ENCODE results near the gene GNG11.

The GNG11 gene

GRCh38 chr7:93937818-93938217 is 16.3 kb downstream of the GNG11 start:
- Histone ChIP-seq H3K4me1 (ENCODE audit: control insufficient read depth, low read depth, low read length) (no peaks in the 10 kb centered on the region), H3K4me3 (ENCODE audit: low read length) (no peak overlapping the region), H3K27me3 (ENCODE audit: control insufficient read depth, insufficient read depth, low read length) (no peaks in the 10 kb centered on the region), H3K9ac (ENCODE audit: low read length) (no peak overlapping the region), H3K36me3 (ENCODE audit: control insufficient read depth, low read depth, low read length) (no peaks in the 10 kb centered on the region), H3K9me3 (ENCODE audit: control insufficient read depth, low read depth, low read length) (no peaks in the 10 kb centered on the region), H3K27ac (ENCODE audit: low read length) (no peak overlapping the region)

- Histone ChIP-seq H3K27ac (ENCODE audit: low read length) (no peak overlapping the region), H3K9me3 (ENCODE audit: control insufficient read depth, low read depth, low read length) (no peaks in the 10 kb centered on the region), H3K4me1 (ENCODE audit: control insufficient read depth, low read depth, low read length) (no peaks in the 10 kb centered on the region), H3K9ac (ENCODE audit: low read length) (no peak overlapping the region), H3K4me3 (ENCODE audit: low read length) (no peak overlapping the region), H3K27me3 (ENCODE audit: control insufficient read depth, insufficient read depth, low read length) (no peaks in the 10 kb centered on the region), H3K36me3 (ENCODE audit: control insufficient read depth, low read depth, low read length) (no peaks in the 10 kb centered on the region)
Measured at GRCh38 chr7:93938293-93938692, 16.8 kb downstream of the GNG11 start.

- no peaks in the 10 kb centered on the region for H3K9me3 ChIP-seq (ENCODE audit: control insufficient read depth, low read depth, low read length)
- H3K9ac ChIP-seq (ENCODE audit: low read length), result no peak overlapping the region
- no peaks in the 10 kb centered on the region for H3K27me3 ChIP-seq (ENCODE audit: control insufficient read depth, insufficient read depth, low read length)
- no peaks in the 10 kb centered on the region for H3K36me3 ChIP-seq (ENCODE audit: control insufficient read depth, low read depth, low read length)
- H3K4me1 ChIP-seq (ENCODE audit: control insufficient read depth, low read depth, low read length), result no peaks in the 10 kb centered on the region
- H3K27ac ChIP-seq (ENCODE audit: low read length), result no peak overlapping the region
- H3K4me3 ChIP-seq (ENCODE audit: low read length), result no peak overlapping the region
Measured at GRCh38 chr7:93941945-93942344, 20.4 kb downstream of the GNG11 start.

- H3K36me3 ChIP-seq (ENCODE audit: control insufficient read depth, low read depth, low read length), result no peaks in the 10 kb centered on the region
- no peak overlapping the region for H3K4me3 ChIP-seq (ENCODE audit: low read length)
- H3K27ac ChIP-seq (ENCODE audit: low read length), result no peak overlapping the region
- H3K4me1 ChIP-seq (ENCODE audit: control insufficient read depth, low read depth, low read length), result no peaks in the 10 kb centered on the region
- H3K27me3 ChIP-seq (ENCODE audit: control insufficient read depth, insufficient read depth, low read length), result no peaks in the 10 kb centered on the region
- no peaks in the 10 kb centered on the region for H3K9me3 ChIP-seq (ENCODE audit: control insufficient read depth, low read depth, low read length)
- H3K9ac ChIP-seq (ENCODE audit: low read length), result no peak overlapping the region
Measured at GRCh38 chr7:93943816-93944540, 22.4 kb downstream of the GNG11 start.

GRCh38 chr7:93944673-93945072 is 23.1 kb downstream of the GNG11 start:
- Histone ChIP-seq H3K27ac (ENCODE audit: low read length) (no peak overlapping the region), H3K36me3 (ENCODE audit: control insufficient read depth, low read depth, low read length) (no peaks in the 10 kb centered on the region), H3K27me3 (ENCODE audit: control insufficient read depth, insufficient read depth, low read length) (no peaks in the 10 kb centered on the region), H3K9ac (ENCODE audit: low read length) (no peak overlapping the region), H3K9me3 (ENCODE audit: control insufficient read depth, low read depth, low read length) (no peaks in the 10 kb centered on the region), H3K4me1 (ENCODE audit: control insufficient read depth, low read depth, low read length) (no peaks in the 10 kb centered on the region), H3K4me3 (ENCODE audit: low read length) (no peak overlapping the region)

- Histone ChIP-seq H3K9ac (ENCODE audit: low read length) (no peak overlapping the region), H3K4me1 (ENCODE audit: control insufficient read depth, low read depth, low read length) (no peaks in the 10 kb centered on the region), H3K27ac (ENCODE audit: low read length) (no peak overlapping the region), H3K4me3 (ENCODE audit: low read length) (no peak overlapping the region), H3K9me3 (ENCODE audit: control insufficient read depth, low read depth, low read length) (no peaks in the 10 kb centered on the region), H3K27me3 (ENCODE audit: control insufficient read depth, insufficient read depth, low read length) (no peaks in the 10 kb centered on the region), H3K36me3 (ENCODE audit: control insufficient read depth, low read depth, low read length) (no peaks in the 10 kb centered on the region)
Measured at GRCh38 chr7:93945083-93945482, 23.5 kb downstream of the GNG11 start.

- no peaks in the 10 kb centered on the region for H3K27me3 ChIP-seq (ENCODE audit: control insufficient read depth, insufficient read depth, low read length)
- H3K4me1 ChIP-seq (ENCODE audit: control insufficient read depth, low read depth, low read length), result no peaks in the 10 kb centered on the region
Measured at GRCh38 chr7:93945756-93946535, 24.4 kb downstream of the GNG11 start.

GRCh38 chr7:93948106-93948505 is 26.6 kb downstream of the GNG11 start:
- no peaks in the 10 kb centered on the region for H3K4me1 ChIP-seq (ENCODE audit: control insufficient read depth, low read depth, low read length)
- H3K36me3 ChIP-seq (ENCODE audit: control insufficient read depth, low read depth, low read length), result no peaks in the 10 kb centered on the region
- H3K4me3 ChIP-seq (ENCODE audit: low read length), result no peak overlapping the region

More at GRCh38 chr7:93945756-93946535, 24.4 kb downstream of the GNG11 start:
- Histone ChIP-seq H3K27ac (ENCODE audit: low read length) (no peak overlapping the region), H3K4me3 (ENCODE audit: low read length) (no peak overlapping the region), H3K9me3 (ENCODE audit: control insufficient read depth, low read depth, low read length) (no peaks in the 10 kb centered on the region), H3K36me3 (ENCODE audit: control insufficient read depth, low read depth, low read length) (no peaks in the 10 kb centered on the region), H3K9ac (ENCODE audit: low read length) (no peak overlapping the region)

GRCh38 chr7:93948873-93949272 is 27.3 kb downstream of the GNG11 start:
- Histone ChIP-seq H3K27me3 (ENCODE audit: control insufficient read depth, insufficient read depth, low read length) (no peaks in the 10 kb centered on the region), H3K9me3 (ENCODE audit: control insufficient read depth, low read depth, low read length) (no peaks in the 10 kb centered on the region), H3K9ac (ENCODE audit: low read length) (no peak overlapping the region), H3K4me3 (ENCODE audit: low read length) (no peak overlapping the region), H3K36me3 (ENCODE audit: control insufficient read depth, low read depth, low read length) (no peaks in the 10 kb centered on the region), H3K4me1 (ENCODE audit: control insufficient read depth, low read depth, low read length) (no peaks in the 10 kb centered on the region), H3K27ac (ENCODE audit: low read length) (no peak overlapping the region)

More at GRCh38 chr7:93948106-93948505, 26.6 kb downstream of the GNG11 start:
- H3K9me3 ChIP-seq (ENCODE audit: control insufficient read depth, low read depth, low read length), result no peaks in the 10 kb centered on the region
- H3K9ac ChIP-seq (ENCODE audit: low read length), result no peak overlapping the region
- H3K27me3 ChIP-seq (ENCODE audit: control insufficient read depth, insufficient read depth, low read length), result no peaks in the 10 kb centered on the region
- no peak overlapping the region for H3K27ac ChIP-seq (ENCODE audit: low read length)

- Histone ChIP-seq H3K27me3 (ENCODE audit: control insufficient read depth, insufficient read depth, low read length) (no peaks in the 10 kb centered on the region), H3K36me3 (ENCODE audit: control insufficient read depth, low read depth, low read length) (no peaks in the 10 kb centered on the region), H3K27ac (ENCODE audit: low read length) (no peak overlapping the region), H3K9ac (ENCODE audit: low read length) (no peak overlapping the region), H3K9me3 (ENCODE audit: control insufficient read depth, low read depth, low read length) (no peaks in the 10 kb centered on the region), H3K4me1 (ENCODE audit: control insufficient read depth, low read depth, low read length) (no peaks in the 10 kb centered on the region), H3K4me3 (ENCODE audit: low read length) (no peak overlapping the region)
Measured at GRCh38 chr7:93949423-93949822, 27.9 kb downstream of the GNG11 start.

- no peaks in the 10 kb centered on the region for H3K4me1 ChIP-seq (ENCODE audit: control insufficient read depth, low read depth, low read length)
- H3K27me3 ChIP-seq (ENCODE audit: control insufficient read depth, insufficient read depth, low read length), result no peaks in the 10 kb centered on the region
- no peak overlapping the region for H3K4me3 ChIP-seq (ENCODE audit: low read length)
- H3K9me3 ChIP-seq (ENCODE audit: control insufficient read depth, low read depth, low read length), result no peaks in the 10 kb centered on the region
- H3K36me3 ChIP-seq (ENCODE audit: control insufficient read depth, low read depth, low read length), result no peaks in the 10 kb centered on the region
- no peak overlapping the region for H3K9ac ChIP-seq (ENCODE audit: low read length)
- H3K27ac ChIP-seq (ENCODE audit: low read length), result no peak overlapping the region
Measured at GRCh38 chr7:93955304-93955703, 33.8 kb downstream of the GNG11 start.

- Histone ChIP-seq H3K27me3 (ENCODE audit: control insufficient read depth, insufficient read depth, low read length) (no peaks in the 10 kb centered on the region), H3K9ac (ENCODE audit: low read length) (no peak overlapping the region)
Measured at GRCh38 chr7:93957767-93958166, 36.2 kb downstream of the GNG11 start.

More at GRCh38 chr7:93957767-93958166, 36.2 kb downstream of the GNG11 start:
- Histone ChIP-seq H3K9me3 (ENCODE audit: control insufficient read depth, low read depth, low read length) (no peaks in the 10 kb centered on the region), H3K36me3 (ENCODE audit: control insufficient read depth, low read depth, low read length) (no peaks in the 10 kb centered on the region), H3K4me3 (ENCODE audit: low read length) (no peak overlapping the region), H3K27ac (ENCODE audit: low read length) (no peak overlapping the region), H3K4me1 (ENCODE audit: control insufficient read depth, low read depth, low read length) (no peaks in the 10 kb centered on the region)

All from iPS-18a (cell line).